Liver (tissue), 9 donors: Measurements from ENCODE around the gene ACACA. TPM values are rescaled to one million over a fixed set of nuclear protein-coding genes. Genes with fewer than 3 reads are reported as not detected.

Source experiments
- DNase-seq: peaks from one replicate; pipeline ENCODE4 v3.0.0-alpha.2; 2017; ENCODE audit warnings: low spot score
- H3K27ac ChIP-seq, 2 donors: one replicate each; pipeline ENCODE4 v1.7.0; 2013; ENCODE audit warnings: inconsistent platforms in 2 of 2, low read length in 2 of 2, control low read depth in 1 of 2, low read depth in 1 of 2, mild to moderate bottlenecking in 1 of 2
- H3K27me3 ChIP-seq, 4 donors: one replicate each; pipeline versions ENCODE4 v1.6.1 to v1.7.0; 2013; ENCODE audit warnings: low read length in 3 of 4, inconsistent platforms in 1 of 4, mild to moderate bottlenecking in 1 of 4, moderate library complexity in 1 of 4; ENCODE audit not compliant: control insufficient read depth in 4 of 4, insufficient read depth in 4 of 4
- H3K36me3 ChIP-seq, 4 donors: one replicate each; pipeline versions ENCODE4 v1.6.1 to v1.7.0; 2013; ENCODE audit warnings: low read length in 3 of 4, mild to moderate bottlenecking in 3 of 4, low read depth in 1 of 4, moderate library complexity in 1 of 4; ENCODE audit not compliant: control insufficient read depth in 4 of 4, insufficient read depth in 3 of 4
- H3K4me1 ChIP-seq, 4 donors: one replicate each; pipeline versions ENCODE4 v1.6.1 to v1.7.0; 2013; ENCODE audit warnings: low read length in 3 of 4, mild to moderate bottlenecking in 3 of 4, moderate library complexity in 1 of 4; ENCODE audit not compliant: control insufficient read depth in 4 of 4, insufficient read depth in 4 of 4
- H3K4me3 ChIP-seq, 3 donors: one replicate each; pipeline versions ENCODE4 v1.6.1 to v1.7.0; 2013; ENCODE audit warnings: low read length in 3 of 3, control low read depth in 1 of 3, low read depth in 1 of 3, mild to moderate bottlenecking in 1 of 3
- H3K9ac ChIP-seq, 2 donors: one replicate each; pipeline ENCODE4 v1.7.0; 2013; ENCODE audit warnings: low read length in 2 of 2, mild to moderate bottlenecking in 2 of 2, moderate library complexity in 2 of 2, control low read depth in 1 of 2, low read depth in 1 of 2
- H3K9me3 ChIP-seq, 4 donors: one replicate each; pipeline versions ENCODE4 v1.6.1 to v1.7.0; 2013; ENCODE audit warnings: low read length in 3 of 4; ENCODE audit not compliant: control insufficient read depth in 4 of 4
- ATF3 ChIP-seq: IDR thresholded peaks from 2 replicates; pipeline ENCODE4 v1.6.1; 2016; ENCODE audit warnings: antibody characterized with exemption
- FOXA1 ChIP-seq: IDR thresholded peaks from 2 replicates; pipeline ENCODE4 v1.6.1; 2016; ENCODE audit warnings: antibody characterized with exemption
- FOXA2 ChIP-seq: IDR thresholded peaks from 2 replicates; pipeline ENCODE4 v1.6.1; 2016; ENCODE audit warnings: antibody characterized with exemption
- GABPA ChIP-seq, 2 donors: IDR thresholded peaks in 1 of 2; conservative IDR thresholded peaks in 1 of 2; 2 replicates each; pipeline ENCODE4 v1.6.1; 2016; ENCODE audit warnings: antibody characterized with exemption in 2 of 2, mild to moderate bottlenecking in 1 of 2, moderate library complexity in 1 of 2
- HNF4A ChIP-seq, 2 donors: conservative IDR thresholded peaks; 2 replicates each; pipeline ENCODE4 v1.6.1; 2016; ENCODE audit warnings: antibody characterized with exemption in 2 of 2, mild to moderate bottlenecking in 2 of 2
- HNF4G ChIP-seq: IDR thresholded peaks from 2 replicates; pipeline ENCODE4 v1.6.1; 2016; ENCODE audit warnings: antibody characterized with exemption
- JUND ChIP-seq, 2 donors: IDR thresholded peaks; 2 replicates each; pipeline ENCODE4 v1.6.1; 2016; ENCODE audit warnings: antibody characterized with exemption in 2 of 2
- NR2F2 ChIP-seq: IDR thresholded peaks from 2 replicates; pipeline ENCODE4 v1.6.1; 2016; ENCODE audit warnings: antibody characterized with exemption
- RAD21 ChIP-seq, 2 donors: IDR thresholded peaks; 2 replicates each; pipeline ENCODE4 v1.6.1; 2016; ENCODE audit warnings: antibody characterized with exemption in 2 of 2, mild to moderate bottlenecking in 2 of 2
- RXRA ChIP-seq, 2 donors: IDR thresholded peaks; 2 replicates each; pipeline ENCODE4 v1.6.1; 2017 to 2018; ENCODE audit warnings: antibody characterized with exemption in 2 of 2, mild to moderate bottlenecking in 1 of 2
- TAF1 ChIP-seq: conservative IDR thresholded peaks from 2 replicates; pipeline ENCODE4 v1.6.1; 2016; ENCODE audit warnings: antibody characterized with exemption, mild to moderate bottlenecking
- YY1 ChIP-seq: IDR thresholded peaks from 2 replicates; pipeline ENCODE4 v1.6.1; 2016; ENCODE audit warnings: antibody characterized with exemption, mild to moderate bottlenecking
- WGBS: extraction: QIAGEN DNeasy Blood & Tissue Kit; methylation state at CpG from one replicate; pipeline ENCODE4 v1.1.7; 2013; 5-methylcytosine and 5-hydroxymethylcytosine counted together
- polyA plus RNA-seq, 2 donors: library from polyadenylated mRNA; stranded (reverse) in 1 of 2; unstranded in 1 of 2; fragments of 200-250 nt in 1 of 2; fragments of >200 nt in 1 of 2; fragmentation: Nextera tagmentation in 1 of 2; extraction: Ambion mirVana in 1 of 2; gene quantifications; one replicate each; pipeline versions ENCODE4 v1.2.1 to v1.2.3, GENCODE V29; 2013 to 2015
- total RNA-seq, 2 donors: library from RNA; depleted of rRNA; stranded (reverse); fragments of >200 nt; gene quantifications; one replicate each; pipeline ENCODE4 v1.2.3, GENCODE V29; 2014
- TF ChIP-seq, protein P1 (sequence below): IDR thresholded peaks from 2 replicates; pipeline ENCODE4 v1.6.1; 2016; ENCODE audit warnings: antibody characterized with exemption
- TF ChIP-seq, protein P2 (sequence below): IDR thresholded peaks from 2 replicates; pipeline ENCODE4 v1.6.1; 2016; ENCODE audit warnings: antibody characterized with exemption
- TF ChIP-seq, protein P3 (sequence below): fragments of 150-350 bp; IDR thresholded peaks from 2 replicates; pipeline ENCODE4 v1.5.1; 2017; ENCODE audit warnings: improper control_type of control experiment, low read depth, low read length; ENCODE audit not compliant: missing input control
- donor health status: healthy.
- donor health status: healthy.
- donor health status: healthy.
- donor health status: healthy.
- donor health status: healthy.

The ACACA gene
- total and polyA plus RNA-seq, 4 donors: 14.8 to 49.5 (median 31.2) TPM

GRCh38 chr17:37301288-37301687 is 105.3 kb downstream of the ACACA start:
- TF ChIP-seq ATF3: no peak
- H3K27ac ChIP-seq: no peak overlapping the region
- no peak for DNase-seq
- WGBS: 91% methylated on average over 4 of the region's 4 CpGs
- H3K9ac ChIP-seq: no peak overlapping the region
- H3K4me3 ChIP-seq: no peak overlapping the region
- no peaks in the 10 kb centered on the region for H3K4me1 ChIP-seq
- no peaks in the 10 kb centered on the region for H3K9me3 ChIP-seq
- no peaks in the 10 kb centered on the region for H3K27me3 ChIP-seq
- H3K36me3 ChIP-seq: peaks cover 0 to 3% (median under 1%) of the 10 kb centered on the region in 4 donors

DNA sequence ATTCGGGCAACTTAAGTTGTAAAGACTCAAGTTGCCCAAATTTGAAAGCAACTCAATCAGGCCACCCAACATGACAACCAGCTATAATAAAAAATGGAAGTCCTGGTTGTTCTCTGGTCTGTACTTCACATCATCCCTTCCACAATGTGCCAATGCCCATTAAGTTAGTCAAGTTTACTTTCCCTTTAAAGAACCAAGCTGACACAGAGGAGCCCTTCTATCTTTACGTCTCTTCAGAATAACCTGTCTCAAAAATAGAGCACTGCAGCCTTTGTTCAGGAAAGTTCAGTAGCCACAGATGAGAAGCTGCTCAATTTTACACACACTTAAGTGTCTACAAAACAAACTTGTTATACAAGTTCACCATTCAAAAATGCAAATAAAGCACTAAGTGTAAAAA is 106.0 kb downstream of the ACACA start:
- no peak overlapping the region for H3K27ac ChIP-seq
- no peak overlapping the region for H3K9ac ChIP-seq
- no peaks in the 10 kb centered on the region for H3K9me3 ChIP-seq
- 61% methylated on average over 2 of the region's 2 CpGs for WGBS
- no peaks in the 10 kb centered on the region for H3K27me3 ChIP-seq
- TF ChIP-seq TAF1 (no peak), JUND (IDR thresholded peaks at IDR 0.05) (no peak), FOXA2 (no peak), RXRA (IDR thresholded peaks at IDR 0.05) (no peak)
- peaks cover 0 to 3% (median under 1%) of the 10 kb centered on the region in 4 donors for H3K36me3 ChIP-seq
- H3K4me1 ChIP-seq: no peaks in the 10 kb centered on the region
- no peak for DNase-seq
- H3K4me3 ChIP-seq: no peak overlapping the region

- peaks cover 0 to 3% (median under 1%) of the 10 kb centered on the region in 4 donors for H3K36me3 ChIP-seq
- no peak overlapping the region for H3K27ac ChIP-seq
- no peak overlapping the region for H3K9ac ChIP-seq
- TF ChIP-seq HNF4A (conservative IDR thresholded peaks at IDR 0.05): no peak
- H3K4me1 ChIP-seq: no peaks in the 10 kb centered on the region
- WGBS: 83% methylated on average over 7 of the region's 7 CpGs
- H3K4me3 ChIP-seq: no peak overlapping the region
- no peaks in the 10 kb centered on the region for H3K9me3 ChIP-seq
- DNase-seq: no peak
- H3K27me3 ChIP-seq: no peaks in the 10 kb centered on the region
Measured at GRCh38 chr17:37299257-37299980, 107.2 kb downstream of the ACACA start.

GRCh38 chr17:37295888-37296287 is 110.7 kb downstream of the ACACA start:
- WGBS: 100% methylated on average over 2 of the region's 2 CpGs
- Histone ChIP-seq H3K4me1 (no peaks in the 10 kb centered on the region), H3K27me3 (no peaks in the 10 kb centered on the region)
- no peak for TF ChIP-seq RXRA (IDR thresholded peaks at IDR 0.05)
- TF ChIP-seq FOXA1: no peak
- TF ChIP-seq YY1: no peak
- no peak for TF ChIP-seq TAF1
- TF ChIP-seq JUND (IDR thresholded peaks at IDR 0.05): no peak
- TF ChIP-seq NR2F2: no peak
- no peak for TF ChIP-seq GABPA (IDR thresholded peaks at IDR 0.05 in 1 of 2, conservative IDR thresholded peaks at IDR 0.05 in 1 of 2)
- no peak for TF ChIP-seq HNF4A (conservative IDR thresholded peaks at IDR 0.05)
- TF ChIP-seq, protein P1, sequence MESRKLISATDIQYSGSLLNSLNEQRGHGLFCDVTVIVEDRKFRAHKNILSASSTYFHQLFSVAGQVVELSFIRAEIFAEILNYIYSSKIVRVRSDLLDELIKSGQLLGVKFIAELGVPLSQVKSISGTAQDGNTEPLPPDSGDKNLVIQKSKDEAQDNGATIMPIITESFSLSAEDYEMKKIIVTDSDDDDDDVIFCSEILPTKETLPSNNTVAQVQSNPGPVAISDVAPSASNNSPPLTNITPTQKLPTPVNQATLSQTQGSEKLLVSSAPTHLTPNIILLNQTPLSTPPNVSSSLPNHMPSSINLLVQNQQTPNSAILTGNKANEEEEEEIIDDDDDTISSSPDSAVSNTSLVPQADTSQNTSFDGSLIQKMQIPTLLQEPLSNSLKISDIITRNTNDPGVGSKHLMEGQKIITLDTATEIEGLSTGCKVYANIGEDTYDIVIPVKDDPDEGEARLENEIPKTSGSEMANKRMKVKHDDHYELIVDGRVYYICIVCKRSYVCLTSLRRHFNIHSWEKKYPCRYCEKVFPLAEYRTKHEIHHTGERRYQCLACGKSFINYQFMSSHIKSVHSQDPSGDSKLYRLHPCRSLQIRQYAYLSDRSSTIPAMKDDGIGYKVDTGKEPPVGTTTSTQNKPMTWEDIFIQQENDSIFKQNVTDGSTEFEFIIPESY: no peak
- TF ChIP-seq HNF4G: no peak
- TF ChIP-seq, protein P2, sequence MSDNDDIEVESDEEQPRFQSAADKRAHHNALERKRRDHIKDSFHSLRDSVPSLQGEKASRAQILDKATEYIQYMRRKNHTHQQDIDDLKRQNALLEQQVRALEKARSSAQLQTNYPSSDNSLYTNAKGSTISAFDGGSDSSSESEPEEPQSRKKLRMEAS: no peak
- no peak for TF ChIP-seq ATF3
- no peak for TF ChIP-seq RAD21 (IDR thresholded peaks at IDR 0.05)
- no peak for TF ChIP-seq FOXA2
- TF ChIP-seq, protein P3, sequence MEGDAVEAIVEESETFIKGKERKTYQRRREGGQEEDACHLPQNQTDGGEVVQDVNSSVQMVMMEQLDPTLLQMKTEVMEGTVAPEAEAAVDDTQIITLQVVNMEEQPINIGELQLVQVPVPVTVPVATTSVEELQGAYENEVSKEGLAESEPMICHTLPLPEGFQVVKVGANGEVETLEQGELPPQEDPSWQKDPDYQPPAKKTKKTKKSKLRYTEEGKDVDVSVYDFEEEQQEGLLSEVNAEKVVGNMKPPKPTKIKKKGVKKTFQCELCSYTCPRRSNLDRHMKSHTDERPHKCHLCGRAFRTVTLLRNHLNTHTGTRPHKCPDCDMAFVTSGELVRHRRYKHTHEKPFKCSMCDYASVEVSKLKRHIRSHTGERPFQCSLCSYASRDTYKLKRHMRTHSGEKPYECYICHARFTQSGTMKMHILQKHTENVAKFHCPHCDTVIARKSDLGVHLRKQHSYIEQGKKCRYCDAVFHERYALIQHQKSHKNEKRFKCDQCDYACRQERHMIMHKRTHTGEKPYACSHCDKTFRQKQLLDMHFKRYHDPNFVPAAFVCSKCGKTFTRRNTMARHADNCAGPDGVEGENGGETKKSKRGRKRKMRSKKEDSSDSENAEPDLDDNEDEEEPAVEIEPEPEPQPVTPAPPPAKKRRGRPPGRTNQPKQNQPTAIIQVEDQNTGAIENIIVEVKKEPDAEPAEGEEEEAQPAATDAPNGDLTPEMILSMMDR: no peak

More at GRCh38 chr17:37295888-37296287, 110.7 kb downstream of the ACACA start:
- Histone ChIP-seq H3K27ac (no peak overlapping the region), H3K36me3 (no peaks in the 10 kb centered on the region), H3K4me3 (no peak overlapping the region), H3K9me3 (no peaks in the 10 kb centered on the region), H3K9ac (no peak overlapping the region)
- DNase-seq: no peak
